ENCODE measurements around the gene NPAS2.

Gene NPAS2

GRCh38 chr2:100948942-100949811, 129.2 kb downstream of the NPAS2 start:
- DNase-seq, result no peak

GRCh38 chr2:100952512-100952911, 132.6 kb downstream of the NPAS2 start:
- no peak for DNase-seq

GRCh38 chr2:100953406-100954043, 133.6 kb downstream of the NPAS2 start:
- DNase-seq, result no peak

GRCh38 chr2:100954044-100954420, 134.1 kb downstream of the NPAS2 start:
- DNase-seq, result no peak

GRCh38 chr2:100955226-100955625, 135.3 kb downstream of the NPAS2 start:
- DNase-seq, result no peak

GRCh38 chr2:100956081-100956480, 136.1 kb downstream of the NPAS2 start:
- no peak for DNase-seq

- DNase-seq, result no peak
Measured at GRCh38 chr2:100957996-100958653, 138.2 kb downstream of the NPAS2 start.

GRCh38 chr2:100959225-100959880, 139.4 kb downstream of the NPAS2 start:
- DNase-seq, result no peak

GRCh38 chr2:100960688-100961087, 140.7 kb downstream of the NPAS2 start:
- no peak for DNase-seq

- DNase-seq, result no peak
Measured at GRCh38 chr2:100962366-100963025, 142.6 kb downstream of the NPAS2 start.

- no peak for DNase-seq
Measured at GRCh38 chr2:100963026-100963375, 143.1 kb downstream of the NPAS2 start.

GRCh38 chr2:100964222-100964621, 144.3 kb downstream of the NPAS2 start:
- DNase-seq, result no peak

GRCh38 chr2:100964681-100965169, 144.8 kb downstream of the NPAS2 start:
- DNase-seq, result no peak

- no peak for DNase-seq
Measured at GRCh38 chr2:100965596-100965995, 145.7 kb downstream of the NPAS2 start.

- DNase-seq, result no peak
Measured at GRCh38 chr2:100967716-100968115, 147.8 kb downstream of the NPAS2 start.

- no peak for DNase-seq
Measured at GRCh38 chr2:100968146-100969145, 148.5 kb downstream of the NPAS2 start.

- no peak for DNase-seq
Measured at GRCh38 chr2:100969998-100970397, 150.1 kb downstream of the NPAS2 start.

GRCh38 chr2:100971221-100971620, 151.3 kb downstream of the NPAS2 start:
- DNase-seq, result no peak

- DNase-seq, result no peak
Measured at GRCh38 chr2:100972452-100972851, 152.5 kb downstream of the NPAS2 start.

GRCh38 chr2:100974712-100975520, 155.0 kb downstream of the NPAS2 start:
- DNase-seq, result no peak

- no peak for DNase-seq
Measured at GRCh38 chr2:100975521-100975785, 155.5 kb downstream of the NPAS2 start.
